ENCODE results near the gene TMEM213.

DNA sequence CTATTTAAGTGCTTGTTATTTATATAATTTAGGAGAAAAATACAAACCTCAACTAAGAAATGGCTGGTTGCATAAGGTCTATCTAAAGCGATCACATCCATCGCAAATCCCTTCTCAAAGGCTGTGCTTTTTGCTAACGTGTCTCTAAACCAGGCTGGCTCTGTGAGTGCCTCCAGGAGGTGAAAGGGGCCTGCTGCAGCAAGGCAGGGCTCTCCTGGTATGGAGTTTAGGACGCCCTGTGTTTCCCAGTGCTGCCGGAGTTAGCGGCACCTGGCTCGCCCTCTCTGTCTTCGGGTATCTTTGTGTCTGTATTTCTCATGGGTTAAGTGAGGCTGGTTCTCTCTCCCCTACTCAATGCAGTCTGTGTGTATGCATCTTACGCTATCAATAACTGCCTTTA, 68.6 kb downstream of the TMEM213 start:
- TF ChIP-seq HCFC1 (IDR thresholded peaks at IDR 0.05; ENCODE audit: low read length) (no peak), POLR2A (IDR thresholded peaks at IDR 0.05; ENCODE audit: low read depth, low read length) (no peak), FOXM1 (IDR thresholded peaks at IDR 0.05; ENCODE audit: low read depth, low read length) (no peak), CREM (IDR thresholded peaks at IDR 0.05; ENCODE audit: low read depth) (no peak)
- TF ChIP-seq, protein P1, sequence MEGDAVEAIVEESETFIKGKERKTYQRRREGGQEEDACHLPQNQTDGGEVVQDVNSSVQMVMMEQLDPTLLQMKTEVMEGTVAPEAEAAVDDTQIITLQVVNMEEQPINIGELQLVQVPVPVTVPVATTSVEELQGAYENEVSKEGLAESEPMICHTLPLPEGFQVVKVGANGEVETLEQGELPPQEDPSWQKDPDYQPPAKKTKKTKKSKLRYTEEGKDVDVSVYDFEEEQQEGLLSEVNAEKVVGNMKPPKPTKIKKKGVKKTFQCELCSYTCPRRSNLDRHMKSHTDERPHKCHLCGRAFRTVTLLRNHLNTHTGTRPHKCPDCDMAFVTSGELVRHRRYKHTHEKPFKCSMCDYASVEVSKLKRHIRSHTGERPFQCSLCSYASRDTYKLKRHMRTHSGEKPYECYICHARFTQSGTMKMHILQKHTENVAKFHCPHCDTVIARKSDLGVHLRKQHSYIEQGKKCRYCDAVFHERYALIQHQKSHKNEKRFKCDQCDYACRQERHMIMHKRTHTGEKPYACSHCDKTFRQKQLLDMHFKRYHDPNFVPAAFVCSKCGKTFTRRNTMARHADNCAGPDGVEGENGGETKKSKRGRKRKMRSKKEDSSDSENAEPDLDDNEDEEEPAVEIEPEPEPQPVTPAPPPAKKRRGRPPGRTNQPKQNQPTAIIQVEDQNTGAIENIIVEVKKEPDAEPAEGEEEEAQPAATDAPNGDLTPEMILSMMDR (IDR thresholded peaks at IDR 0.05 in 2 of 3, conservative IDR thresholded peaks at IDR 0.05 in 1 of 3; ENCODE audit: control insufficient read depth in 2 of 3, extremely low read depth in 1 of 3, insufficient read depth in 1 of 3, low read depth in 3 of 3, low read length in 3 of 3): no peak
- TF ChIP-seq, protein P2, sequence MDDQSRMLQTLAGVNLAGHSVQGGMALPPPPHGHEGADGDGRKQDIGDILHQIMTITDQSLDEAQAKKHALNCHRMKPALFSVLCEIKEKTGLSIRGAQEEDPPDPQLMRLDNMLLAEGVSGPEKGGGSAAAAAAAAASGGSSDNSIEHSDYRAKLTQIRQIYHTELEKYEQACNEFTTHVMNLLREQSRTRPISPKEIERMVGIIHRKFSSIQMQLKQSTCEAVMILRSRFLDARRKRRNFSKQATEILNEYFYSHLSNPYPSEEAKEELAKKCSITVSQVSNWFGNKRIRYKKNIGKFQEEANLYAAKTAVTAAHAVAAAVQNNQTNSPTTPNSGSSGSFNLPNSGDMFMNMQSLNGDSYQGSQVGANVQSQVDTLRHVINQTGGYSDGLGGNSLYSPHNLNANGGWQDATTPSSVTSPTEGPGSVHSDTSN (IDR thresholded peaks at IDR 0.05; ENCODE audit: insufficient replicate concordance, low read depth, low read length): no peak
